ENCODE measurements around the gene SSMEM1.
"Not testable (repeated sequence)": the region's sequence is repeated elsewhere in the genome, so short reads cannot be mapped to it uniquely, and the experiment has no call there.

- TF ChIP-seq POLR2A, EP300 (IDR thresholded peaks at IDR 0.05): not testable (repeated sequence)
- TF ChIP-seq, protein P1, sequence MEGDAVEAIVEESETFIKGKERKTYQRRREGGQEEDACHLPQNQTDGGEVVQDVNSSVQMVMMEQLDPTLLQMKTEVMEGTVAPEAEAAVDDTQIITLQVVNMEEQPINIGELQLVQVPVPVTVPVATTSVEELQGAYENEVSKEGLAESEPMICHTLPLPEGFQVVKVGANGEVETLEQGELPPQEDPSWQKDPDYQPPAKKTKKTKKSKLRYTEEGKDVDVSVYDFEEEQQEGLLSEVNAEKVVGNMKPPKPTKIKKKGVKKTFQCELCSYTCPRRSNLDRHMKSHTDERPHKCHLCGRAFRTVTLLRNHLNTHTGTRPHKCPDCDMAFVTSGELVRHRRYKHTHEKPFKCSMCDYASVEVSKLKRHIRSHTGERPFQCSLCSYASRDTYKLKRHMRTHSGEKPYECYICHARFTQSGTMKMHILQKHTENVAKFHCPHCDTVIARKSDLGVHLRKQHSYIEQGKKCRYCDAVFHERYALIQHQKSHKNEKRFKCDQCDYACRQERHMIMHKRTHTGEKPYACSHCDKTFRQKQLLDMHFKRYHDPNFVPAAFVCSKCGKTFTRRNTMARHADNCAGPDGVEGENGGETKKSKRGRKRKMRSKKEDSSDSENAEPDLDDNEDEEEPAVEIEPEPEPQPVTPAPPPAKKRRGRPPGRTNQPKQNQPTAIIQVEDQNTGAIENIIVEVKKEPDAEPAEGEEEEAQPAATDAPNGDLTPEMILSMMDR (IDR thresholded peaks at IDR 0.05), result not testable (repeated sequence)
Observed at GRCh38 chr7:130243486-130243885, 35.8 kb downstream of the SSMEM1 start.
